Measurements from ENCODE around the gene LDB3.
A peak's percentile ranks its signal among the peaks of the same experiment; 100 is the strongest.

LDB3 gene, protein sequence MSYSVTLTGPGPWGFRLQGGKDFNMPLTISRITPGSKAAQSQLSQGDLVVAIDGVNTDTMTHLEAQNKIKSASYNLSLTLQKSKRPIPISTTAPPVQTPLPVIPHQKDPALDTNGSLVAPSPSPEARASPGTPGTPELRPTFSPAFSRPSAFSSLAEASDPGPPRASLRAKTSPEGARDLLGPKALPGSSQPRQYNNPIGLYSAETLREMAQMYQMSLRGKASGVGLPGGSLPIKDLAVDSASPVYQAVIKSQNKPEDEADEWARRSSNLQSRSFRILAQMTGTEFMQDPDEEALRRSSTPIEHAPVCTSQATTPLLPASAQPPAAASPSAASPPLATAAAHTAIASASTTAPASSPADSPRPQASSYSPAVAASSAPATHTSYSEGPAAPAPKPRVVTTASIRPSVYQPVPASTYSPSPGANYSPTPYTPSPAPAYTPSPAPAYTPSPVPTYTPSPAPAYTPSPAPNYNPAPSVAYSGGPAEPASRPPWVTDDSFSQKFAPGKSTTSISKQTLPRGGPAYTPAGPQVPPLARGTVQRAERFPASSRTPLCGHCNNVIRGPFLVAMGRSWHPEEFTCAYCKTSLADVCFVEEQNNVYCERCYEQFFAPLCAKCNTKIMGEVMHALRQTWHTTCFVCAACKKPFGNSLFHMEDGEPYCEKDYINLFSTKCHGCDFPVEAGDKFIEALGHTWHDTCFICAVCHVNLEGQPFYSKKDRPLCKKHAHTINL

DNA sequence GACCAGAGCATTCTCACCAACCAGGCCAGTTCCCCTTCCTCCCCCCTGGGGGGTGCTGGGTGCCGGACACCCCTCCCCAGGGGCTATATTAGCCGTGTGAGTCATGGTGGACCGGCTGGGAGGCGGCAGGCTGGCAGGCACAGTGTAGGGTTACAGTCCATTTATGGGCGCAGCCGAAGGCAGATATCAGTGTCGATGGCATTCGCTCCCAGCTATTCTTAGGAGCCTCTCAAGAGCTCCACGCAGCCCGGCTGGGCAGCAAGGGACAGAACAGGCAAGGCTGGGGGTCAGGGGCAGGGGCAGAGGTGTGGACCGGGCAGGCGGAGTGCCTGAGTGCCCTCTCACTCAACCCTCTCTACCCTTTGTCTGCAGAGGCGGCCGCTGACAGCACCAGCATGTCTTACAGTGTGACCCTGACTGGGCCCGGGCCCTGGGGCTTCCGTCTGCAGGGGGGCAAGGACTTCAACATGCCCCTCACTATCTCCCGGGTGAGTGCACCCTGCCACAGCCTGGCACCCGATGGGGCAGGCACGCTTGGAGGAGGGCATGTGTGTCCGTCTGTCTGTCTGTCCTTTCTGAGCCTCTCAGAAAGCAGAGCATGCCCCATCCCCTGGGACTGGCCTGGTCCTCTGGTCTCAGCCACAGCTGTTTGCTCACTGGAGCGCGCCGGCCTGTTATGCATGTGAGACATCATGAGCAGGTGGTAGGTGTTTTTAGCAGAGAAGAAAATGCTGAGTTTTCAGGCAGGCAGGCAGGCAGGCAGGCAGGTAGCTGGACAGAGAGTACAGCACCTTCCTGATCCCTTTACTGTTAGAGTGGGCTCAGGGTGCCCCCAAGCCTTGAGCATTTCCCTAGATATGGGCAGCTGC lies at the start of gene LDB3:
LDB3 (plus strand) TSS at position 215 of the 869 bp plus-strand sequence; CDS start at position 396, 181 bp downstream.
- TF ChIP-seq, protein P1, sequence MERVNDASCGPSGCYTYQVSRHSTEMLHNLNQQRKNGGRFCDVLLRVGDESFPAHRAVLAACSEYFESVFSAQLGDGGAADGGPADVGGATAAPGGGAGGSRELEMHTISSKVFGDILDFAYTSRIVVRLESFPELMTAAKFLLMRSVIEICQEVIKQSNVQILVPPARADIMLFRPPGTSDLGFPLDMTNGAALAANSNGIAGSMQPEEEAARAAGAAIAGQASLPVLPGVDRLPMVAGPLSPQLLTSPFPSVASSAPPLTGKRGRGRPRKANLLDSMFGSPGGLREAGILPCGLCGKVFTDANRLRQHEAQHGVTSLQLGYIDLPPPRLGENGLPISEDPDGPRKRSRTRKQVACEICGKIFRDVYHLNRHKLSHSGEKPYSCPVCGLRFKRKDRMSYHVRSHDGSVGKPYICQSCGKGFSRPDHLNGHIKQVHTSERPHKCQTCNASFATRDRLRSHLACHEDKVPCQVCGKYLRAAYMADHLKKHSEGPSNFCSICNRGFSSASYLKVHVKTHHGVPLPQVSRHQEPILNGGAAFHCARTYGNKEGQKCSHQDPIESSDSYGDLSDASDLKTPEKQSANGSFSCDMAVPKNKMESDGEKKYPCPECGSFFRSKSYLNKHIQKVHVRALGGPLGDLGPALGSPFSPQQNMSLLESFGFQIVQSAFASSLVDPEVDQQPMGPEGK (CRISPR knock-in tag; IDR thresholded peaks at IDR 0.05; ENCODE audit: borderline replicate concordance) = peak; percentile 34; the same call in 1 of the 2 replicates
- no peak for TF ChIP-seq ARNTL (CRISPR knock-in tag; IDR thresholded peaks at IDR 0.05; ENCODE audit: borderline replicate concordance, low read depth)
- peak; percentile 85 for ATAC-seq

DNA sequence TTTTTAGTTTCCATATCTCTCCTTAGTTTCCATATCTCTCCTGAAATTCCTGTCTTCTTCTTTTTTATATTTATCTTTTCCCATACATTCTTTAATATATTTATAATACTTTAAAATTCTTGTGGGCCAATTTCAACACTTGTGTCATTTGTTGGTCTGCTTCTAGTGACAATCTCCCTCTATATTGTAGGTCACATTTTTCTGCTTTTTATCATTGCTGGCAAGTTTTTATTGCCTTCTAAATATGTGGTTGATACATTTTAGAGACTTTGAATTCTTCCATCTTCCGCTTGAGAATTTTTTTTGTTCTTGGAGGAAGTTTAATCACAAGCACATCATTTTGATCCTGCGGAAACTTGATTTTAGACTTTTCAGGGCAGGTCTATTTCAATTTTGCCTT lies 40.0 kb upstream of the LDB3 start:
- no peak for ATAC-seq
- TF ChIP-seq ESRRG (CRISPR knock-in tag; IDR thresholded peaks at IDR 0.05) (no peak), CSDC2 (CRISPR knock-in tag; IDR thresholded peaks at IDR 0.05) (no peak), SNAI2 (CRISPR knock-in tag; IDR thresholded peaks at IDR 0.05) (no peak), ZFP3 (CRISPR knock-in tag; IDR thresholded peaks at IDR 0.05) (no peak), ZNF70 (CRISPR knock-in tag; IDR thresholded peaks at IDR 0.05) (no peak), RARB (CRISPR knock-in tag; IDR thresholded peaks at IDR 0.05) (no peak), ISL1 (CRISPR knock-in tag; IDR thresholded peaks at IDR 0.05) (no peak), TCF4 (CRISPR knock-in tag; IDR thresholded peaks at IDR 0.05; ENCODE audit: borderline replicate concordance) (no peak), PPARA (CRISPR knock-in tag; IDR thresholded peaks at IDR 0.05; ENCODE audit: borderline replicate concordance) (no peak), BACH2 (CRISPR knock-in tag; IDR thresholded peaks at IDR 0.05; ENCODE audit: borderline replicate concordance) (no peak), TOX (CRISPR knock-in tag; IDR thresholded peaks at IDR 0.05; ENCODE audit: borderline replicate concordance) (no peak), ZNF565 (CRISPR knock-in tag; conservative IDR thresholded peaks at IDR 0.05; ENCODE audit: low read depth) (no peak), ZFP30 (CRISPR knock-in tag; IDR thresholded peaks at IDR 0.05) (no peak)
- TF ChIP-seq, protein P2, sequence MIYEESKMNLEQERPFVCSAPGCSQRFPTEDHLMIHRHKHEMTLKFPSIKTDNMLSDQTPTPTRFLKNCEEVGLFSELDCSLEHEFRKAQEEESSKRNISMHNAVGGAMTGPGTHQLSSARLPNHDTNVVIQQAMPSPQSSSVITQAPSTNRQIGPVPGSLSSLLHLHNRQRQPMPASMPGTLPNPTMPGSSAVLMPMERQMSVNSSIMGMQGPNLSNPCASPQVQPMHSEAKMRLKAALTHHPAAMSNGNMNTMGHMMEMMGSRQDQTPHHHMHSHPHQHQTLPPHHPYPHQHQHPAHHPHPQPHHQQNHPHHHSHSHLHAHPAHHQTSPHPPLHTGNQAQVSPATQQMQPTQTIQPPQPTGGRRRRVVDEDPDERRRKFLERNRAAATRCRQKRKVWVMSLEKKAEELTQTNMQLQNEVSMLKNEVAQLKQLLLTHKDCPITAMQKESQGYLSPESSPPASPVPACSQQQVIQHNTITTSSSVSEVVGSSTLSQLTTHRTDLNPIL (CRISPR knock-in tag; IDR thresholded peaks at IDR 0.05; ENCODE audit: low read depth) = no peak
- TF ChIP-seq, protein P1 (CRISPR knock-in tag; IDR thresholded peaks at IDR 0.05; ENCODE audit: borderline replicate concordance) = no peak
- TF ChIP-seq, protein P3, sequence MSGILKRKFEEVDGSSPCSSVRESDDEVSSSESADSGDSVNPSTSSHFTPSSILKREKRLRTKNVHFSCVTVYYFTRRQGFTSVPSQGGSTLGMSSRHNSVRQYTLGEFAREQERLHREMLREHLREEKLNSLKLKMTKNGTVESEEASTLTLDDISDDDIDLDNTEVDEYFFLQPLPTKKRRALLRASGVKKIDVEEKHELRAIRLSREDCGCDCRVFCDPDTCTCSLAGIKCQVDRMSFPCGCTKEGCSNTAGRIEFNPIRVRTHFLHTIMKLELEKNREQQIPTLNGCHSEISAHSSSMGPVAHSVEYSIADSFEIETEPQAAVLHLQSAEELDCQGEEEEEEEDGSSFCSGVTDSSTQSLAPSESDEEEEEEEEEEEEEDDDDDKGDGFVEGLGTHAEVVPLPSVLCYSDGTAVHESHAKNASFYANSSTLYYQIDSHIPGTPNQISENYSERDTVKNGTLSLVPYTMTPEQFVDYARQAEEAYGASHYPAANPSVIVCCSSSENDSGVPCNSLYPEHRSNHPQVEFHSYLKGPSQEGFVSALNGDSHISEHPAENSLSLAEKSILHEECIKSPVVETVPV (CRISPR knock-in tag; IDR thresholded peaks at IDR 0.05) = no peak

DNA sequence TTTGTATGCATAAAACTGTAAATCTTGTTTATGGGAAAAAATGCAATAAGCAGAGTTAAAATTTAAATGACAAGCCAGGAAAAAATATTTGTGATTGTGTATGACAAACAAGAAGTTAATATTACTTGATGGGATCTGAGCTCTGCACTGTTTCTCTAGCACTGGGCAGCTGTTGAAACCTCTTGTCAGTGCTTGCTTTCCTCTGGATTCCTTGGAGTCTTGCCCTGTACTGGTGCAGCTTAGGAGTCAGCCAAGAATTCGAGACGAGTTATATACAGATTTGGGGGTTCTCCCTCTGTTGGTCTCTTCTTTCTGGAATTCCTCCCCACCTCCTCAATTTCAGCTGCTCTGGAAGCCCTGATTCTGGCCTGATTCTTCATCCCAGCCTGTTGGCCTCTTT lies 38.2 kb upstream of the LDB3 start:
- TF ChIP-seq ZC3H10 (CRISPR knock-in tag; IDR thresholded peaks at IDR 0.05) (no peak), TOX (CRISPR knock-in tag; IDR thresholded peaks at IDR 0.05; ENCODE audit: borderline replicate concordance) (no peak), ISL1 (CRISPR knock-in tag; IDR thresholded peaks at IDR 0.05) (no peak), OSR1 (CRISPR knock-in tag; IDR thresholded peaks at IDR 0.05) (no peak), ESRRG (CRISPR knock-in tag; IDR thresholded peaks at IDR 0.05) (no peak), ZNF70 (CRISPR knock-in tag; IDR thresholded peaks at IDR 0.05) (no peak), ZNF8 (CRISPR knock-in tag; IDR thresholded peaks at IDR 0.05) (no peak), TCF4 (CRISPR knock-in tag; IDR thresholded peaks at IDR 0.05; ENCODE audit: borderline replicate concordance) (no peak), ZFP30 (CRISPR knock-in tag; IDR thresholded peaks at IDR 0.05) (no peak), CSDC2 (CRISPR knock-in tag; IDR thresholded peaks at IDR 0.05) (no peak)
- TF ChIP-seq, protein P3 (CRISPR knock-in tag; IDR thresholded peaks at IDR 0.05) = no peak
- TF ChIP-seq, protein P1 (CRISPR knock-in tag; IDR thresholded peaks at IDR 0.05; ENCODE audit: borderline replicate concordance) = no peak
- ATAC-seq = peak; percentile 61
